ENCODE results near the gene EIF1B. TPM values are rescaled to one million over a fixed set of nuclear protein-coding genes. Genes with fewer than 3 reads are reported as not detected.

The EIF1B gene
- total and polyA plus RNA-seq, 2 of the 13 experiments (the other 11 are each of a cell fraction or from before 2014, with no cell fraction given): 12.7 to 29.1 TPM

GRCh38 chr3:40341671-40342070 is 32.2 kb downstream of the EIF1B start:
- Histone ChIP-seq H2AFZ (ENCODE audit: low read length) (no peak overlapping the region), H3K27me3 (ENCODE audit: control insufficient read depth in 1 of 2, insufficient read depth in 2 of 2, low read length in 2 of 2) (no peaks in the 10 kb centered on the region), H3K4me3 (replicated peaks in 1 of 3; ENCODE audit: insufficient read depth in 1 of 3, low read depth in 2 of 3, low read length in 3 of 3) (no peak overlapping the region), H3K4me2 (ENCODE audit: low read depth, low read length) (no peak overlapping the region), H4K20me1 (ENCODE audit: insufficient read depth, low read length) (no peaks in the 10 kb centered on the region), H3K79me2 (ENCODE audit: insufficient read depth, low read length) (no peaks in the 10 kb centered on the region), H3K36me3 (replicated peaks in 1 of 2; ENCODE audit: control insufficient read depth in 1 of 2, insufficient read depth in 2 of 2, low read length in 2 of 2) (no peaks in the 10 kb centered on the region), H3K9ac (ENCODE audit: insufficient read depth, low read depth, low read length) (no peak overlapping the region), H3K9me3 (ENCODE audit: low read length) (no peaks in the 10 kb centered on the region), H3K4me1 (ENCODE audit: insufficient read depth, low read length) (no peaks in the 10 kb centered on the region), H3K27ac (ENCODE audit: extremely low read length, insufficient read depth, low read length) (no peak overlapping the region)
- TF ChIP-seq ZNF160 (CRISPR knock-in tag; IDR thresholded peaks at IDR 0.05): no peak
- TF ChIP-seq ZNF687 (CRISPR knock-in tag; IDR thresholded peaks at IDR 0.05): no peak
- no peak for TF ChIP-seq ZNF276 (CRISPR knock-in tag; IDR thresholded peaks at IDR 0.05; ENCODE audit: low read depth)
- no peak for TF ChIP-seq NFKBIZ (CRISPR knock-in tag; IDR thresholded peaks at IDR 0.05)
- no peak for TF ChIP-seq SAP130 (CRISPR knock-in tag; IDR thresholded peaks at IDR 0.05; ENCODE audit: low read depth)
- FAIRE-seq: no peak
- no peak for DNase-seq (ENCODE audit: low spot score)
- no peak for ATAC-seq
- in situ Hi-C loops (cut with HindIII; ENCODE audit: extremely low pct_ligation_motif_present, low pct_unique_long_range_greater_than_20kb): no loop called here
- ChIA-PET POLR2A (no interaction called here), CTCF (ENCODE audit: low intra/inter-chr PET ratio, low total read pairs) (no interaction called here)
- intact Hi-C loops (cut with micrococcal nuclease; ENCODE audit: unreplicated experiment): no loop called here
- no TSS peak for BruUV-seq (replicated peaks)

Data from HepG2 (cell line).